Adrenal gland (tissue), 5 donors: ENCODE results near the gene CT45A7.
"Not testable (repeated sequence)": the region's sequence is repeated elsewhere in the genome, so short reads cannot be mapped to it uniquely, and the experiment has no call there.

Experiments
- POLR2A ChIP-seq, 2 donors: fragments of 450-650 bp; IDR thresholded peaks; one replicate each; pipeline ENCODE4 v1.6.1; 2017; ENCODE audit warnings: antibody characterized with exemption in 2 of 2, mild to moderate bottlenecking in 2 of 2, moderate library complexity in 1 of 2
- TF ChIP-seq, protein P1 (sequence below), 6 experiments: fragments of 450-650 bp in 4 of 6; fragments of 200-600 bp in 2 of 6; sonication (generic) in 1 of 6; IDR thresholded peaks; 1 replicate in 5 of 6; 2 replicates in 1 of 6; pipeline versions ENCODE4 v1.5.1 to v1.8.0; 2016 to 2021; ENCODE audit warnings: antibody characterized with exemption in 6 of 6, mild to moderate bottlenecking in 2 of 6, moderate library complexity in 1 of 6
- donor health status: DM: no; HTN: no; CAD: no.

DNA sequence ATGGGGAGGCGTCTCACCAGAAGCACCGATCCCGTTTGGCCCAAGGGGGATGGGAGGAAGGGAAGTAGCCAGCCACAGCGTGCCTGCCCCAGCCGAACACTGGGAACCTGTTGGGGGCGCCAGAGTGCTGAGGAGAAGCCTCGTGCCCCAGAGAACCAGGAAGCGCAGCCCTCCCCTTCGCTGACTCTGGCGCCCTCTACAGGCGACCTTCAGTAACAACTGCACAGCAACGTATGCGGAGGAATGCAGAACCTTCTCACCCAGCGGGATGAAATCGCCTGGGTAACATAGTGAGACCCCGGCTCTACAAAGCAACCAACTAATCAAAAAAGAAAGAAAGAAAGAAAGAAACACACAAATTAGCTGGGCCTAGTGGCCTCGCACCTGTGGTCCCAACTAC, 17.2 kb downstream of the CT45A7 start, which contains the start of gene CT45A2:
- TF ChIP-seq POLR2A (IDR thresholded peaks at IDR 0.05): not testable (repeated sequence)
- TF ChIP-seq, protein P1, sequence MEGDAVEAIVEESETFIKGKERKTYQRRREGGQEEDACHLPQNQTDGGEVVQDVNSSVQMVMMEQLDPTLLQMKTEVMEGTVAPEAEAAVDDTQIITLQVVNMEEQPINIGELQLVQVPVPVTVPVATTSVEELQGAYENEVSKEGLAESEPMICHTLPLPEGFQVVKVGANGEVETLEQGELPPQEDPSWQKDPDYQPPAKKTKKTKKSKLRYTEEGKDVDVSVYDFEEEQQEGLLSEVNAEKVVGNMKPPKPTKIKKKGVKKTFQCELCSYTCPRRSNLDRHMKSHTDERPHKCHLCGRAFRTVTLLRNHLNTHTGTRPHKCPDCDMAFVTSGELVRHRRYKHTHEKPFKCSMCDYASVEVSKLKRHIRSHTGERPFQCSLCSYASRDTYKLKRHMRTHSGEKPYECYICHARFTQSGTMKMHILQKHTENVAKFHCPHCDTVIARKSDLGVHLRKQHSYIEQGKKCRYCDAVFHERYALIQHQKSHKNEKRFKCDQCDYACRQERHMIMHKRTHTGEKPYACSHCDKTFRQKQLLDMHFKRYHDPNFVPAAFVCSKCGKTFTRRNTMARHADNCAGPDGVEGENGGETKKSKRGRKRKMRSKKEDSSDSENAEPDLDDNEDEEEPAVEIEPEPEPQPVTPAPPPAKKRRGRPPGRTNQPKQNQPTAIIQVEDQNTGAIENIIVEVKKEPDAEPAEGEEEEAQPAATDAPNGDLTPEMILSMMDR (IDR thresholded peaks at IDR 0.05): not testable (repeated sequence)
